H9 (cell line): ENCODE data around the gene RPL26. TPM values are rescaled to one million over a fixed set of nuclear protein-coding genes. Genes with fewer than 3 reads are reported as not detected.

Source experiments
- DNase-seq: peaks from one replicate; pipeline ENCODE4 v3.0.0-alpha.2; 2017
- H2AFZ ChIP-seq: one replicate; pipeline ENCODE4 v1.6.1; 2013; ENCODE audit warnings: mild to moderate bottlenecking, low read length, control low read depth, moderate library complexity
- H2AK5ac ChIP-seq: 2 replicates; pipeline ENCODE4 v1.6.1; 2013; ENCODE audit warnings: low read length, control low read depth, mixed read lengths; ENCODE audit not compliant: insufficient read length
- H2BK120ac ChIP-seq: one replicate; pipeline ENCODE4 v1.6.1; 2013; ENCODE audit warnings: low read depth, mild to moderate bottlenecking, low read length, control low read depth, inconsistent platforms; ENCODE audit not compliant: poor library complexity, severe bottlenecking
- H2BK12ac ChIP-seq: 2 replicates; pipeline ENCODE4 v1.6.1; 2013; ENCODE audit warnings: low read length, control low read depth, mixed read lengths, low read depth; ENCODE audit not compliant: insufficient read length
- H2BK15ac ChIP-seq: 2 replicates; pipeline ENCODE4 v1.6.1; 2013; ENCODE audit warnings: low read depth, low read length, control low read depth
- H2BK20ac ChIP-seq: one replicate; pipeline ENCODE4 v1.6.1; 2013; ENCODE audit warnings: low read depth, mild to moderate bottlenecking, low read length, control low read depth, inconsistent platforms; ENCODE audit not compliant: poor library complexity, severe bottlenecking
- H2BK5ac ChIP-seq: 2 replicates; pipeline ENCODE4 v1.6.1; 2013; ENCODE audit warnings: low read length, control low read depth, mixed read lengths; ENCODE audit not compliant: insufficient read length
- H3K14ac ChIP-seq: 2 replicates; pipeline ENCODE4 v1.6.1; 2013; ENCODE audit warnings: low read length, control low read depth; ENCODE audit not compliant: insufficient read depth
- H3K18ac ChIP-seq: 2 replicates; pipeline ENCODE4 v1.6.1; 2013; ENCODE audit warnings: low read depth, mild to moderate bottlenecking, mixed read lengths, low read length, control low read depth; ENCODE audit not compliant: insufficient read length
- H3K23ac ChIP-seq: 2 replicates; pipeline ENCODE4 v1.6.1; 2013; ENCODE audit warnings: low read length, control low read depth, mixed read lengths, low read depth; ENCODE audit not compliant: insufficient read length
- H3K23me2 ChIP-seq: 2 replicates; pipeline ENCODE4 v1.6.1; 2013; ENCODE audit warnings: low read depth, mild to moderate bottlenecking, mixed read lengths, low read length, control low read depth; ENCODE audit not compliant: insufficient read length, poor library complexity, severe bottlenecking
- H3K27ac ChIP-seq: 2 replicates; pipeline ENCODE4 v1.5.1; 2013; ENCODE audit warnings: low read length, control low read depth, mixed read lengths, low read depth; ENCODE audit not compliant: insufficient read length
- H3K27me3 ChIP-seq: 2 replicates; pipeline ENCODE4 v1.6.1; 2013; ENCODE audit warnings: low read length, control low read depth, inconsistent platforms; ENCODE audit not compliant: insufficient read depth
- H3K4ac ChIP-seq: 2 replicates; pipeline ENCODE4 v1.6.1; 2013; ENCODE audit warnings: low read depth, mild to moderate bottlenecking, control low read depth, inconsistent platforms, low read length, moderate library complexity
- H3K4me1 ChIP-seq: 2 replicates; pipeline ENCODE4 v1.6.1; 2013; ENCODE audit warnings: low read length, control low read depth, inconsistent platforms; ENCODE audit not compliant: insufficient read depth
- H3K4me2 ChIP-seq: 2 replicates; pipeline ENCODE4 v1.6.1; 2013; ENCODE audit warnings: low read length, control low read depth, mixed read lengths; ENCODE audit not compliant: insufficient read length, insufficient read depth
- H3K56ac ChIP-seq: 2 replicates; pipeline ENCODE4 v1.6.1; 2013; ENCODE audit warnings: low read depth, mild to moderate bottlenecking, mixed read lengths, low read length, control low read depth; ENCODE audit not compliant: insufficient read length
- H3K79me1 ChIP-seq: 2 replicates; pipeline ENCODE4 v1.6.1; 2013; ENCODE audit warnings: low read depth, mild to moderate bottlenecking, moderate library complexity, low read length, control low read depth, inconsistent platforms; ENCODE audit not compliant: insufficient read depth, poor library complexity, severe bottlenecking
- H3K79me2 ChIP-seq: 2 replicates; pipeline ENCODE4 v1.6.1; 2013; ENCODE audit warnings: low read length, control low read depth, inconsistent platforms; ENCODE audit not compliant: insufficient read depth
- H3K9ac ChIP-seq: 2 replicates; pipeline ENCODE4 v1.6.1; 2013; ENCODE audit warnings: low read length, control low read depth, mixed read lengths; ENCODE audit not compliant: insufficient read length; ENCODE audit errors: extremely low read depth
- H3K9me3 ChIP-seq: one replicate; pipeline ENCODE4 v1.6.1; 2013; ENCODE audit warnings: low read depth, low read length, inconsistent platforms; ENCODE audit not compliant: control insufficient read depth
- H3T11ph ChIP-seq: one replicate; pipeline ENCODE4 v1.6.1; 2013; ENCODE audit warnings: mild to moderate bottlenecking, low read length, control low read depth, inconsistent platforms
- H4K20me1 ChIP-seq: one replicate; pipeline ENCODE4 v1.6.1; 2013; ENCODE audit not compliant: control insufficient read depth, insufficient read length, insufficient read depth
- H4K5ac ChIP-seq: 2 replicates; pipeline ENCODE4 v1.6.1; 2013; ENCODE audit warnings: low read depth, mild to moderate bottlenecking, mixed read lengths, low read length, control low read depth; ENCODE audit not compliant: insufficient read length
- H4K8ac ChIP-seq: replicated peaks from 2 replicates; pipeline ENCODE4 v1.6.1; 2013; ENCODE audit warnings: low read length, control low read depth, mixed read lengths, low read depth; ENCODE audit not compliant: insufficient read length
- H4K91ac ChIP-seq: 2 replicates; pipeline ENCODE4 v1.6.1; 2013; ENCODE audit warnings: low read depth, mild to moderate bottlenecking, moderate library complexity, mixed read lengths, low read length, control low read depth; ENCODE audit not compliant: insufficient read length
- H3K27ac Mint-ChIP-seq, 3 experiments: 2 replicates in 2 of 3; 3 replicates in 1 of 3; pipeline ENCODE4 v1.8.0; 2020 to 2021; ENCODE audit warnings: mixed read lengths in 3 of 3, mild to moderate bottlenecking in 1 of 3, moderate library complexity in 1 of 3
- H3K27me3 Mint-ChIP-seq: 2 replicates; pipeline ENCODE4 v1.8.0; 2021; ENCODE audit warnings: low read depth, mild to moderate bottlenecking, moderate library complexity, mixed read lengths
- H3K36me3 Mint-ChIP-seq, 3 experiments: 2 replicates in 2 of 3; 3 replicates in 1 of 3; pipeline ENCODE4 v1.8.0; 2020 to 2021; ENCODE audit warnings: low read depth in 3 of 3, mixed read lengths in 3 of 3; ENCODE audit not compliant: insufficient read depth in 1 of 3
- H3K4me1 Mint-ChIP-seq, 2 experiments: 2 replicates each; pipeline ENCODE4 v1.8.0; 2020; ENCODE audit warnings: mixed read lengths in 2 of 2
- H3K4me3 Mint-ChIP-seq, 2 experiments: 2 replicates in 1 of 2; 3 replicates in 1 of 2; pipeline ENCODE4 v1.8.0; 2020 to 2021; ENCODE audit warnings: mild to moderate bottlenecking in 2 of 2, mixed read lengths in 2 of 2, moderate library complexity in 1 of 2
- H3K9me3 Mint-ChIP-seq, 2 experiments: 2 replicates in 1 of 2; 3 replicates in 1 of 2; pipeline ENCODE4 v1.8.0; 2020; ENCODE audit warnings: mild to moderate bottlenecking in 2 of 2, mixed read lengths in 2 of 2, moderate library complexity in 1 of 2
- CTCF ChIP-seq: fragments of 200-600 bp; sonication (generic); conservative IDR thresholded peaks from 3 replicates; pipeline ENCODE4 v1.8.0; 2021; ENCODE audit warnings: antibody characterized with exemption, mild to moderate bottlenecking
- WGBS: extraction: QIAGEN DNeasy Blood & Tissue Kit; methylation state at CpG from one replicate; pipeline ENCODE4 v1.1.7; 2013; ENCODE audit warnings: missing lambda C conversion rate, low lambda C conversion rate, mixed read lengths; ENCODE audit not compliant: insufficient read length; ENCODE audit errors: extremely low coverage; 5-methylcytosine and 5-hydroxymethylcytosine counted together
- total RNA-seq: library from RNA; stranded (reverse); gene quantifications from 2 replicates; pipeline ENCODE4 v1.2.1, GENCODE V29; 2021

Gene RPL26
- total RNA-seq, 1 experiment from 2014 or later, result 2,434 TPM

GRCh38 chr17:8412089-8412488 is 29.1 kb upstream of the RPL26 start:
- Histone ChIP-seq H3K27me3 (no peaks in the 10 kb centered on the region), H2AFZ (no peak overlapping the region), H4K91ac (no peak overlapping the region), H3K9ac (no peak overlapping the region), H3K79me2 (no peaks in the 10 kb centered on the region), H3K23ac (no peak overlapping the region), H4K20me1 (no peaks in the 10 kb centered on the region), H3K23me2 (no peaks in the 10 kb centered on the region), H2BK120ac (no peak overlapping the region), H4K5ac (no peak overlapping the region), H3K18ac (no peak overlapping the region), H3T11ph (no peak overlapping the region), H3K4me2 (no peak overlapping the region), H2BK20ac (no peak overlapping the region), H3K14ac (no peak overlapping the region), H3K4me1 (no peaks in the 10 kb centered on the region), H2BK15ac (no peak overlapping the region), H4K8ac (no peak overlapping the region), H2BK5ac (no peak overlapping the region), H3K79me1 (no peaks in the 10 kb centered on the region), H3K56ac (no peak overlapping the region), H2AK5ac (no peak overlapping the region), H3K9me3 (no peaks in the 10 kb centered on the region), H3K4ac (no peak overlapping the region), H3K27ac (no peak overlapping the region), H2BK12ac (no peak overlapping the region)
- DNase-seq, result no peak
- Mint-ChIP-seq H3K9me3 (no peaks in the 10 kb centered on the region), H3K27ac (no peak overlapping the region), H3K4me1 (peaks cover 14 to 15% of the 10 kb centered on the region in 2 experiments), H3K4me3 (no peak overlapping the region; a peak in 1 of 5 replicates), H3K36me3 (no peaks in the 10 kb centered on the region), H3K27me3 (peaks cover 8% of the 10 kb centered on the region)
- WGBS, result no CpG with 5 or more reads among the region's 5 CpGs
- no peak for TF ChIP-seq CTCF
